Right atrium auricular region (tissue), 2 donors: Measurements from ENCODE around the gene ZNF831. TPM values are rescaled to one million over a fixed set of nuclear protein-coding genes. Genes with fewer than 3 reads are reported as not detected.

Source experiments
- DNase-seq: peaks from one replicate; pipeline ENCODE4 v3.0.0-alpha.2; 2019; ENCODE audit warnings: low spot score
- H3K27ac ChIP-seq, 2 donors: fragments of 200-600 bp; sonication (generic); 1 replicate in 1 of 2; 2 replicates in 1 of 2; pipeline ENCODE4 v1.5.1; 2016 to 2019
- H3K27me3 ChIP-seq, 2 donors: fragments of 200-600 bp; sonication (generic); one replicate each; pipeline versions ENCODE4 v1.5.1 to v1.6.0; 2017 to 2019
- H3K36me3 ChIP-seq: fragments of 200-600 bp; sonication (generic); one replicate; pipeline ENCODE4 v1.5.1; 2016
- H3K4me1 ChIP-seq, 2 donors: fragments of 200-600 bp; sonication (generic); one replicate each; pipeline versions ENCODE4 v1.5.1 to v1.6.0; 2017 to 2019
- H3K4me3 ChIP-seq, 2 donors: fragments of 200-600 bp; sonication (generic); 1 replicate in 1 of 2; 2 replicates in 1 of 2; pipeline ENCODE4 v1.5.1; 2017 to 2019; ENCODE audit warnings: mild to moderate bottlenecking in 1 of 2, moderate library complexity in 1 of 2
- H3K9me3 ChIP-seq, 2 donors: fragments of 200-600 bp; sonication (generic); one replicate each; pipeline ENCODE4 v1.5.1; 2019
- total RNA-seq, 2 donors: library from RNA; depleted of rRNA; stranded (reverse); fragments of >200 nt; gene quantifications; one replicate each; pipeline ENCODE4 v1.1.0, GENCODE V29; 2016
- TF ChIP-seq, protein P1 (sequence below), 2 donors: fragments of 200-600 bp; sonication (generic); IDR thresholded peaks; one replicate each; pipeline ENCODE4 v1.5.1; 2019; ENCODE audit warnings: antibody characterized with exemption in 2 of 2

The ZNF831 gene
- total RNA-seq, 2 donors from 2014 or later = 0.19 to 0.47 TPM

DNA sequence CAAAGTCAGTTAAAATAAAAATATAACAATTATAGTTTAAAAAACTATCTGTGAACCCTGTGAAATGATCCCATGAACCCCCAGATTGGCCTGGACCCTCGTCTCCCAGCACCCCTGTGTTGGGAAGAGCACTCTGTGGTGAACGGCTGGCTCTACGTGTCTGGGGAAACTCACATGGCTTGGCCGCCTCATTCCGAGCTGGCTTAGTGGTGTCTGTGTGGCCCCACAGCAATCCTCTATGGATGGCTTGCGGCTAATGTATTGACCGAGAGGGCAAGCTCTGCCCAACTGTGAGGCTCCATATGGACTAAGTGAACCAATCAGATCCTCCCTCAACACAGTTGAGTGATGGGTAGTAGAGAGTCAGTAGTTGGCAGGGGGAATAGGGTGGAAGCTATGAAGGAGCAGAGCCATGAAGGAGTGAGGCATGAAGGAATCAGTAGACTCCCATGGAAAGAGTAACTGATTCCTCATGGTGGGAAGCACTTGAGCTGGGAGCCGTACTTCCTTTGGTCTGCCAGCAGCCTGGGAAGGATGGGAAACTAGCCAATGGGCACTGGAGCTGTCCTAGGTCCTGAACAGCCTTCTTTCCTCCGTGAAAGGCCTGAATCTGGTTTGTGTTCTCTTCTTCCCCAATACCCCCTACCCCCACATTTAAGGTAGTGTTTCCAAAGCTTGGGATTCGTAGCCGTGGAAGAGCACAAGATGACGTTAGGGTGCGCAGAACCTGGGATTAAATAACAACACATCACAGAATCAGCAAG is 21.6 kb upstream of the ZNF831 start:
- no peaks in the 10 kb centered on the region for H3K9me3 ChIP-seq
- DNase-seq = no peak
- peaks cover 0 to 16% of the 10 kb centered on the region in 2 donors for H3K4me1 ChIP-seq
- no peak overlapping the region for H3K27ac ChIP-seq
- TF ChIP-seq, protein P1, sequence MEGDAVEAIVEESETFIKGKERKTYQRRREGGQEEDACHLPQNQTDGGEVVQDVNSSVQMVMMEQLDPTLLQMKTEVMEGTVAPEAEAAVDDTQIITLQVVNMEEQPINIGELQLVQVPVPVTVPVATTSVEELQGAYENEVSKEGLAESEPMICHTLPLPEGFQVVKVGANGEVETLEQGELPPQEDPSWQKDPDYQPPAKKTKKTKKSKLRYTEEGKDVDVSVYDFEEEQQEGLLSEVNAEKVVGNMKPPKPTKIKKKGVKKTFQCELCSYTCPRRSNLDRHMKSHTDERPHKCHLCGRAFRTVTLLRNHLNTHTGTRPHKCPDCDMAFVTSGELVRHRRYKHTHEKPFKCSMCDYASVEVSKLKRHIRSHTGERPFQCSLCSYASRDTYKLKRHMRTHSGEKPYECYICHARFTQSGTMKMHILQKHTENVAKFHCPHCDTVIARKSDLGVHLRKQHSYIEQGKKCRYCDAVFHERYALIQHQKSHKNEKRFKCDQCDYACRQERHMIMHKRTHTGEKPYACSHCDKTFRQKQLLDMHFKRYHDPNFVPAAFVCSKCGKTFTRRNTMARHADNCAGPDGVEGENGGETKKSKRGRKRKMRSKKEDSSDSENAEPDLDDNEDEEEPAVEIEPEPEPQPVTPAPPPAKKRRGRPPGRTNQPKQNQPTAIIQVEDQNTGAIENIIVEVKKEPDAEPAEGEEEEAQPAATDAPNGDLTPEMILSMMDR (IDR thresholded peaks at IDR 0.05) = no peak
- no peaks in the 10 kb centered on the region for H3K36me3 ChIP-seq
- H3K4me3 ChIP-seq = no peak overlapping the region
- H3K27me3 ChIP-seq = no peaks in the 10 kb centered on the region

DNA sequence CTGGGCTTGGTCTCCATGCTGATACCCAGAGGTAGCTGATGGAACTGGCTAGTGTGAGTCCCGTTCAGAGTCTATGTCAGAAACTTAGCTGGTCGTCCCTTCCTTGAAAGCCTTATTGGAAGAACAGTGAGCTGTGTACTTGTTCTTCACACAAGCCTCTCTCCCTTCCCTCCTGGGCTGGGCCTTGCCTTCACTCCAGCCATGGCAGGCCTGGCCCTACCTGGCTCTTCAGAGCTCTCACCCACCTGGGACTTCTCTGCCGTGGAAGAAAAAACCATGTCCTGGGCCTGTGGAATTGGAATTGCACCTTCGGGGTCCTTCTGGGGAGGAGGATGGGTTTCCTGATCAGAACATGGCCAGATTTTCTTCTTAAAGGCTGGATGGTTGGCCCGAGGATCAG is 20.3 kb upstream of the ZNF831 start:
- DNase-seq = no peak
- Histone ChIP-seq H3K9me3 (no peaks in the 10 kb centered on the region), H3K27ac (no peak overlapping the region), H3K4me1 (peaks cover 0 to 27% of the 10 kb centered on the region in 2 donors), H3K36me3 (no peaks in the 10 kb centered on the region), H3K27me3 (no peaks in the 10 kb centered on the region), H3K4me3 (no peak overlapping the region)
- TF ChIP-seq, protein P1 (IDR thresholded peaks at IDR 0.05) = no peak

DNA sequence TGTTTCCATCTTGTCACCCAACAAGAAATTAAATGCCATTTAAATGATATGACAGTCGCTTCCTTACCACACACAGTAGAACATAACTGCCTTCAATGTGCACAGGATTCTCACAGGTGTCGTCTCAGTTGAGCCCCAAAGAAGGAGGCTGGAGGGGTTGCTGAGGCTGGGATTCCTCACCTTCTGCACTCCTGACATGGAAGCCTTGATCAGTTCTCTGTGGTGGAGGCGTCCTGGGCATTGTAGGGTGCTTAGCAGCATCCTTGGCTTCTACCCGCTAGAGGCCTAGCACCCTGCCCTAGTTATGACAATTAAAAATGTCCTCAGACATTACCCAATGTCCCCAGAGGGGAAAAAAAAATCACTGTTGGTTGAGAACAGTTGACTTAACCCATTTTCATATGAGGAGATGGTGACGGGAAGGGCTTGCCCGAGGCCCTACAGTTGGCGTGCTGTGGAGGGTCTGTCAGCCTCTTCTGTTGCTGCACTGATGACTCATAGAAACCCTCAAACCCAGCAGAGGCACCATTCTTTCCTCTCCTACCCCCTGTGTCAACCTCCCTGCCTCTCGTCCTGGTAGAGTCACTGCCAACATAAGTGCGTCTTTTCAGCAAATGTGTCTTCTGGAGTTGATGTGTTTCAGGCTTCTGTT is 19.3 kb upstream of the ZNF831 start:
- no peak for DNase-seq
- peaks cover 0 to 28% of the 10 kb centered on the region in 2 donors for H3K4me1 ChIP-seq
- TF ChIP-seq, protein P1 (IDR thresholded peaks at IDR 0.05) = no peak

DNA sequence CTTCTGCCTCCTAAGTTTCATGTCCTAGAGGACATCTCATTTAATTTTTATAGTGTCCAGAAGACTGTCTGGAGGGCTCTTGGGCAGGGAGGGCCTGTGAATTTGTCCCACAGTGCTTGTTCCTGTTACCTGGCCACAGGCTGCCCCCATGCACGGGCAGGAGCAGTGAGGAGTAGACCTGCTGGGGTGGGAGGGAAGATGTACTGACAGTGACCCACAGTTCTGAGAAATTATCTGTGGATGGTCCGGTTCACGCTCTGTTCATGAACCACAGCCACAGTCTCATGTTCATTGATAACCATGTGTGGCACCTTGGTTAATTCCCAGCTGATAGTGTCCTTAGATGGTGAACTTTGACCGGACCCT is 18.8 kb upstream of the ZNF831 start:
- H3K4me1 ChIP-seq = peaks cover 0 to 33% of the 10 kb centered on the region in 2 donors
- H3K27me3 ChIP-seq = no peaks in the 10 kb centered on the region
- DNase-seq = no peak
- no peaks in the 10 kb centered on the region for H3K9me3 ChIP-seq
- H3K4me3 ChIP-seq = no peak overlapping the region
- TF ChIP-seq, protein P1 (IDR thresholded peaks at IDR 0.05) = no peak
- H3K27ac ChIP-seq = no peak overlapping the region
- no peaks in the 10 kb centered on the region for H3K36me3 ChIP-seq

More for the DNA sequence above, 19.3 kb upstream of the ZNF831 start:
- H3K4me3 ChIP-seq = no peak overlapping the region
- H3K27ac ChIP-seq = no peak overlapping the region
- no peaks in the 10 kb centered on the region for H3K9me3 ChIP-seq
- no peaks in the 10 kb centered on the region for H3K27me3 ChIP-seq
- no peaks in the 10 kb centered on the region for H3K36me3 ChIP-seq

DNA sequence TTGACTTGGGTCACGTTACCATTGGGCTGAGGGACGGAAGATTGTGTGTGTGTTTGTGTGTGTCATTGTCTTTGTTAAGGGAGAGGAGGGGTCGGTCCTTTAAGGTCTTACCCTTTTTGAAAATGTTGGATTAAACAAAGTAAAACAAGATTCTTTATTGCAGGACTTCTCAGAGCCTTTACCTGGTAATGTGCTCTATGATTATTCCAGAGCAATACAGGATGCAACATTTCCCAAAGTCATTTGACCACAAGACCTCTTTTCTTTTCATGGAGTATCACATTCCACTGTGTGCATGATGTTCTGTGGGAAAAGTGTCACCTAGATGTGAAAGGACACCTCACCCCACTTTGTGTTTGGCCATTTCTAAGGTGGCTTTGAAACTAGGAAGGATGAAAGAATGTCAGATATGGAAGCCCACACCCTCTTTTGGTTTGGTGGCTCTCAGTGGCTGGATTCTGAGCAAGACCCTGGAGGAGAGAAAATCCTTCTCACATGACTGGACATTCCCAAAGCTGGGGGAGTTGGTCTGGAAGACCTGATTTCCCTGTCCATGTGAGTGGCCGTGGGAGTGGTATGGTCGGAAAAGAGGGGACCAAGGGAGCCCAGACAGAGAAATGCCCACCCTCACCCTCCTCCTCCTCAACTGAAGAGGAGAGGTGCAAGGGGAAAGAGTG is 18.2 kb upstream of the ZNF831 start:
- no peak overlapping the region for H3K4me3 ChIP-seq
- H3K9me3 ChIP-seq = no peaks in the 10 kb centered on the region
- no peaks in the 10 kb centered on the region for H3K27me3 ChIP-seq
- H3K36me3 ChIP-seq = no peaks in the 10 kb centered on the region
- H3K27ac ChIP-seq = no peak overlapping the region
- no peak for DNase-seq
- peaks cover 0 to 38% of the 10 kb centered on the region in 2 donors for H3K4me1 ChIP-seq
- TF ChIP-seq, protein P1 (IDR thresholded peaks at IDR 0.05) = no peak
